ENCODE data around the gene PREX1. TPM values are rescaled to one million over a fixed set of nuclear protein-coding genes. Genes with fewer than 3 reads are reported as not detected.

PREX1 gene
- total and polyA plus RNA-seq, 3 donors from 2014 or later: 18.0 to 36.5 (median 27.1) TPM

GRCh38 chr20:48788486-48789072 is 39.2 kb downstream of the PREX1 start:
- no peak for TF ChIP-seq POLR2A (IDR thresholded peaks at IDR 0.05)
- TF ChIP-seq CTCF (IDR thresholded peaks at IDR 0.05): no peak
- no peak overlapping the region for H3K27ac ChIP-seq
- H3K27me3 ChIP-seq: no peaks in the 10 kb centered on the region
- no peak overlapping the region for H3K4me3 ChIP-seq
- H3K36me3 ChIP-seq (ENCODE audit: low read depth, missing control alignments): no peaks in the 10 kb centered on the region
- 88 to 90% methylated on average over 9 of the region's 9 CpGs for WGBS, 2 donors
- DNase-seq: no peak
- H3K4me1 ChIP-seq: peaks cover 3% of the 10 kb centered on the region
- intact Hi-C loops (cut with DNase I; ENCODE audit: low total_unique reads): no loop called here
- no peaks in the 10 kb centered on the region for H3K9me3 ChIP-seq

GRCh38 chr20:48787861-48788375 is 39.9 kb downstream of the PREX1 start:
- 71 to 74% methylated on average over 9 of the region's 9 CpGs for WGBS, 2 donors
- H3K27ac ChIP-seq: no peak overlapping the region
- H3K4me1 ChIP-seq: peaks cover 3% of the 10 kb centered on the region

GRCh38 chr20:48786951-48787705 is 40.7 kb downstream of the PREX1 start:
- Histone ChIP-seq H3K4me1 (peaks cover 3% of the 10 kb centered on the region), H3K36me3 (ENCODE audit: low read depth, missing control alignments) (no peaks in the 10 kb centered on the region), H3K27me3 (no peaks in the 10 kb centered on the region), H3K4me3 (no peak overlapping the region), H3K27ac (no peak overlapping the region), H3K9me3 (no peaks in the 10 kb centered on the region)
- intact Hi-C loops (cut with DNase I; ENCODE audit: low total_unique reads): no loop called here
- WGBS, 2 donors: 66% methylated on average over 19 of the region's 19 CpGs
- DNase-seq: no peak
- TF ChIP-seq CTCF (IDR thresholded peaks at IDR 0.05) (no peak), POLR2A (IDR thresholded peaks at IDR 0.05) (no peak)

More at GRCh38 chr20:48787861-48788375, 39.9 kb downstream of the PREX1 start:
- Histone ChIP-seq H3K36me3 (ENCODE audit: low read depth, missing control alignments) (no peaks in the 10 kb centered on the region), H3K9me3 (no peaks in the 10 kb centered on the region), H3K27me3 (no peaks in the 10 kb centered on the region), H3K4me3 (no peak overlapping the region)
- intact Hi-C loops (cut with DNase I; ENCODE audit: low total_unique reads): no loop called here
- TF ChIP-seq POLR2A (IDR thresholded peaks at IDR 0.05) (no peak), CTCF (IDR thresholded peaks at IDR 0.05) (no peak)
- no peak for DNase-seq

GRCh38 chr20:48785801-48786200 is 42.0 kb downstream of the PREX1 start:
- no peaks in the 10 kb centered on the region for H3K36me3 ChIP-seq (ENCODE audit: low read depth, missing control alignments)
- H3K4me1 ChIP-seq: peaks cover 3% of the 10 kb centered on the region
- H3K27me3 ChIP-seq: no peaks in the 10 kb centered on the region
- no peak overlapping the region for H3K4me3 ChIP-seq
- no peak overlapping the region for H3K27ac ChIP-seq
- DNase-seq: no peak
- intact Hi-C loops (cut with DNase I; ENCODE audit: low total_unique reads): no loop called here
- no peaks in the 10 kb centered on the region for H3K9me3 ChIP-seq
- 94 to 97% methylated on average over 7 to 8 of the region's 8 CpGs for WGBS, 2 donors
- no peak for TF ChIP-seq POLR2A (IDR thresholded peaks at IDR 0.05)
- no peak for TF ChIP-seq CTCF (IDR thresholded peaks at IDR 0.05)
